ENCODE data around the gene CCDC81. TPM values are rescaled to one million over a fixed set of nuclear protein-coding genes. Genes with fewer than 3 reads are reported as not detected.

The CCDC81 gene
- polyA plus RNA-seq, 1 donor (not counting 4 experiments of a cell fraction or from before 2014, with no cell fraction given), result 0.42 TPM

- no peak overlapping the region for H3K4me2 ChIP-seq (ENCODE audit: control insufficient read depth, extremely low read depth, insufficient read depth, low read depth, low read length)
- no peaks in the 10 kb centered on the region for H3K36me3 ChIP-seq (ENCODE audit: control insufficient read depth in 2 of 2, extremely low read depth in 1 of 2, insufficient read depth in 2 of 2, low read length in 2 of 2)
- no peaks in the 10 kb centered on the region for H3K79me2 ChIP-seq (ENCODE audit: control insufficient read depth, insufficient read depth, low read length)
- H3K27me3 ChIP-seq (ENCODE audit: control insufficient read depth, extremely low read depth, insufficient read depth, low read length), result no peaks in the 10 kb centered on the region
- no peaks in the 10 kb centered on the region for H3K9me1 ChIP-seq (ENCODE audit: control insufficient read depth, extremely low read depth, insufficient read depth, low read length)
- dilution Hi-C loops (cut with MboI; ENCODE audit: extremely low pct_ligation_motif_present, low sequenced_read_pairs), result no loop called here
- H3K9me3 ChIP-seq (ENCODE audit: control insufficient read depth, low read depth, low read length), result no peaks in the 10 kb centered on the region
- no peak overlapping the region for H3K9ac ChIP-seq (ENCODE audit: control insufficient read depth, extremely low read depth, insufficient read depth, low read length)
- FAIRE-seq (no peak), DNase-seq (ENCODE audit: low read depth, low spot score) (no peak)
- H3K4me3 ChIP-seq (ENCODE audit: control insufficient read depth in 2 of 3, extremely low read depth in 1 of 3, insufficient read depth in 2 of 3, low read depth in 1 of 3, low read length in 3 of 3), result no peak overlapping the region
- H2AFZ ChIP-seq (ENCODE audit: control insufficient read depth, low read length), result no peak overlapping the region
- H4K20me1 ChIP-seq (ENCODE audit: control insufficient read depth, extremely low read depth, insufficient read depth, low read length), result no peaks in the 10 kb centered on the region
- no peaks in the 10 kb centered on the region for H3K4me1 ChIP-seq (ENCODE audit: control insufficient read depth, extremely low read depth, insufficient read depth, low read length)
- TF ChIP-seq CTCF (optimal IDR thresholded peaks at IDR 0.05 in 1 of 3, IDR thresholded peaks at IDR 0.05 in 1 of 3, conservative IDR thresholded peaks at IDR 0.05 in 1 of 3; ENCODE audit: extremely low read depth in 1 of 3, insufficient read depth in 2 of 3, low read length in 3 of 3), result no peak
- TF ChIP-seq EZH2 (IDR thresholded peaks at IDR 0.05; ENCODE audit: low read length), result no peak
- H3K27ac ChIP-seq (ENCODE audit: control insufficient read depth, insufficient read depth, low read length), result no peak overlapping the region
These were observed 11.3 kb upstream of the CCDC81 start for GRCh38 chr11:86363424-86363823.

- H3K36me3 ChIP-seq (ENCODE audit: control insufficient read depth in 2 of 2, extremely low read depth in 1 of 2, insufficient read depth in 2 of 2, low read length in 2 of 2), result no peaks in the 10 kb centered on the region
- FAIRE-seq, result no peak
- no peaks in the 10 kb centered on the region for H3K4me1 ChIP-seq (ENCODE audit: control insufficient read depth, extremely low read depth, insufficient read depth, low read length)
- no peaks in the 10 kb centered on the region for H3K79me2 ChIP-seq (ENCODE audit: control insufficient read depth, insufficient read depth, low read length)
- no peaks in the 10 kb centered on the region for H3K27me3 ChIP-seq (ENCODE audit: control insufficient read depth, extremely low read depth, insufficient read depth, low read length)
- H3K9me3 ChIP-seq (ENCODE audit: control insufficient read depth, low read depth, low read length), result no peaks in the 10 kb centered on the region
- H3K9ac ChIP-seq (ENCODE audit: control insufficient read depth, extremely low read depth, insufficient read depth, low read length), result no peak overlapping the region
- TF ChIP-seq EZH2 (IDR thresholded peaks at IDR 0.05; ENCODE audit: low read length), result no peak
- TF ChIP-seq CTCF (optimal IDR thresholded peaks at IDR 0.05 in 1 of 3, IDR thresholded peaks at IDR 0.05 in 1 of 3, conservative IDR thresholded peaks at IDR 0.05 in 1 of 3; ENCODE audit: extremely low read depth in 1 of 3, insufficient read depth in 2 of 3, low read length in 3 of 3), result no peak
- dilution Hi-C loops (cut with MboI; ENCODE audit: extremely low pct_ligation_motif_present, low sequenced_read_pairs), result no loop called here
- no peaks in the 10 kb centered on the region for H3K9me1 ChIP-seq (ENCODE audit: control insufficient read depth, extremely low read depth, insufficient read depth, low read length)
- H3K4me3 ChIP-seq (ENCODE audit: control insufficient read depth in 2 of 3, extremely low read depth in 1 of 3, insufficient read depth in 2 of 3, low read depth in 1 of 3, low read length in 3 of 3), result no peak overlapping the region
- H4K20me1 ChIP-seq (ENCODE audit: control insufficient read depth, extremely low read depth, insufficient read depth, low read length), result no peaks in the 10 kb centered on the region
- no peak overlapping the region for H2AFZ ChIP-seq (ENCODE audit: control insufficient read depth, low read length)
- DNase-seq (ENCODE audit: low read depth, low spot score), result no peak
- no peak overlapping the region for H3K4me2 ChIP-seq (ENCODE audit: control insufficient read depth, extremely low read depth, insufficient read depth, low read depth, low read length)
- no peak overlapping the region for H3K27ac ChIP-seq (ENCODE audit: control insufficient read depth, insufficient read depth, low read length)
These were observed 9.1 kb upstream of the CCDC81 start for GRCh38 chr11:86365546-86365945.
